Chondrocyte (in vitro differentiated cells): ENCODE data around the gene TRIM17. TPM values are rescaled to one million over a fixed set of nuclear protein-coding genes. Genes with fewer than 3 reads are reported as not detected.

Source experiments
- DNase-seq: peaks from one replicate; pipeline ENCODE4 v3.0.0; 2021; ENCODE audit warnings: mixed read lengths, low spot score
- H3K27ac Mint-ChIP-seq: one replicate; pipeline ENCODE4 v1.8.0; 2021; ENCODE audit warnings: mild to moderate bottlenecking, moderate library complexity, mixed read lengths; ENCODE audit not compliant: unreplicated experiment
- H3K27me3 Mint-ChIP-seq: 2 replicates; pipeline ENCODE4 v1.8.0; 2021; ENCODE audit warnings: low read depth, mixed read lengths
- H3K36me3 Mint-ChIP-seq: 2 replicates; pipeline ENCODE4 v1.8.0; 2021; ENCODE audit warnings: low read depth, mixed read lengths
- H3K4me1 Mint-ChIP-seq: 2 replicates; pipeline ENCODE4 v1.8.0; 2021; ENCODE audit warnings: low read depth, mild to moderate bottlenecking, mixed read lengths
- H3K4me3 Mint-ChIP-seq: one replicate; pipeline ENCODE4 v1.8.0; 2021; ENCODE audit warnings: mild to moderate bottlenecking, moderate library complexity, mixed read lengths; ENCODE audit not compliant: unreplicated experiment
- H3K9me3 Mint-ChIP-seq: 2 replicates; pipeline ENCODE4 v1.8.0; 2021; ENCODE audit warnings: low read depth, mixed read lengths
- total RNA-seq: library from RNA; stranded (reverse); gene quantifications from 3 replicates; pipeline ENCODE4 v1.2.1, GENCODE V29; 2021
- TF ChIP-seq, protein P1 (sequence below): fragments of 200-600 bp; sonication (generic); IDR thresholded peaks from 2 replicates; pipeline ENCODE4 v1.5.0; 2021; ENCODE audit warnings: antibody characterized with exemption, mild to moderate bottlenecking, moderate library complexity

The TRIM17 gene
- total RNA-seq, 1 donor from 2014 or later, result 0.35 TPM

DNA sequence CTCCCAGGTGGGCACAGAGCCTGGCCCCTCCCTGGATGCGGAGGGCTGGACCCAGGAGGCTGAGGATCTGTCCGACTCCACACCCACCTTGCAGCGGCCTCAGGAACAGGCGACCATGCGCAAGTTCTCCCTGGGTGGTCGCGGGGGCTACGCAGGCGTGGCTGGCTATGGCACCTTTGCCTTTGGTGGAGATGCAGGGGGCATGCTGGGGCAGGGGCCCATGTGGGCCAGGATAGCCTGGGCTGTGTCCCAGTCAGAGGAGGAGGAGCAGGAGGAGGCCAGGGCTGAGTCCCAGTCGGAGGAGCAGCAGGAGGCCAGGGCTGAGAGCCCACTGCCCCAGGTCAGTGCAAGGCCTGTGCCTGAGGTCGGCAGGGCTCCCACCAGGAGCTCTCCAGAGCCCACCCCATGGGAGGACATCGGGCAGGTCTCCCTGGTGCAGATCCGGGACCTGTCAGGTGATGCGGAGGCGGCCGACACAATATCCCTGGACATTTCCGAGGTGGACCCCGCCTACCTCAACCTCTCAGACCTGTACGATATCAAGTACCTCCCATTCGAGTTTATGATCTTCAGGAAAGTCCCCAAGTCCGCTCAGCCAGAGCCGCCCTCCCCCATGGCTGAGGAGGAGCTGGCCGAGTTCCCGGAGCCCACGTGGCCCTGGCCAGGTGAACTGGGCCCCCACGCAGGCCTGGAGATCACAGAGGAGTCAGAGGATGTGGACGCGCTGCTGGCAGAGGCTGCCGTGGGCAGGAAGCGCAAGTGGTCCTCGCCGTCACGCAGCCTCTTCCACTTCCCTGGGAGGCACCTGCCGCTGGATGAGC lies 44.3 kb downstream of the TRIM17 start:
- TF ChIP-seq, protein P1, sequence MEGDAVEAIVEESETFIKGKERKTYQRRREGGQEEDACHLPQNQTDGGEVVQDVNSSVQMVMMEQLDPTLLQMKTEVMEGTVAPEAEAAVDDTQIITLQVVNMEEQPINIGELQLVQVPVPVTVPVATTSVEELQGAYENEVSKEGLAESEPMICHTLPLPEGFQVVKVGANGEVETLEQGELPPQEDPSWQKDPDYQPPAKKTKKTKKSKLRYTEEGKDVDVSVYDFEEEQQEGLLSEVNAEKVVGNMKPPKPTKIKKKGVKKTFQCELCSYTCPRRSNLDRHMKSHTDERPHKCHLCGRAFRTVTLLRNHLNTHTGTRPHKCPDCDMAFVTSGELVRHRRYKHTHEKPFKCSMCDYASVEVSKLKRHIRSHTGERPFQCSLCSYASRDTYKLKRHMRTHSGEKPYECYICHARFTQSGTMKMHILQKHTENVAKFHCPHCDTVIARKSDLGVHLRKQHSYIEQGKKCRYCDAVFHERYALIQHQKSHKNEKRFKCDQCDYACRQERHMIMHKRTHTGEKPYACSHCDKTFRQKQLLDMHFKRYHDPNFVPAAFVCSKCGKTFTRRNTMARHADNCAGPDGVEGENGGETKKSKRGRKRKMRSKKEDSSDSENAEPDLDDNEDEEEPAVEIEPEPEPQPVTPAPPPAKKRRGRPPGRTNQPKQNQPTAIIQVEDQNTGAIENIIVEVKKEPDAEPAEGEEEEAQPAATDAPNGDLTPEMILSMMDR, result no peak
- Mint-ChIP-seq H3K36me3 (no peaks in the 10 kb centered on the region), H3K27me3 (no peaks in the 10 kb centered on the region), H3K4me3 (no peak overlapping the region), H3K4me1 (no peaks in the 10 kb centered on the region), H3K9me3 (no peaks in the 10 kb centered on the region), H3K27ac (no peak overlapping the region)
- peak; percentile 91 for DNase-seq

DNA sequence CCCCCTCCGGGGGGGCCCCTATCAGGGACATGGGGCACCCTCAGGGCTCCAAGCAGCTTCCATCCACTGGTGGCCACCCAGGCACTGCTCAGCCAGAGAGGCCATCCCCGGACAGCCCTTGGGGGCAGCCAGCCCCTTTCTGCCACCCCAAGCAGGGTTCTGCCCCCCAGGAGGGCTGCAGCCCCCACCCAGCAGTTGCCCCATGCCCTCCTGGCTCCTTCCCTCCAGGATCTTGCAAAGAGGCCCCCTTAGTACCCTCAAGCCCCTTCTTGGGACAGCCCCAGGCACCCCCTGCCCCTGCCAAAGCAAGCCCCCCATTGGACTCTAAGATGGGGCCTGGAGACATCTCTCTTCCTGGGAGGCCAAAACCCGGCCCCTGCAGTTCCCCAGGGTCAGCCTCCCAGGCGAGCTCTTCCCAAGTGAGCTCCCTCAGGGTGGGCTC lies 44.9 kb downstream of the TRIM17 start:
- no peak for DNase-seq
- TF ChIP-seq, protein P1, result no peak
- Mint-ChIP-seq H3K36me3 (no peaks in the 10 kb centered on the region), H3K4me1 (no peaks in the 10 kb centered on the region), H3K9me3 (no peaks in the 10 kb centered on the region), H3K27me3 (no peaks in the 10 kb centered on the region), H3K4me3 (no peak overlapping the region), H3K27ac (no peak overlapping the region)

DNA sequence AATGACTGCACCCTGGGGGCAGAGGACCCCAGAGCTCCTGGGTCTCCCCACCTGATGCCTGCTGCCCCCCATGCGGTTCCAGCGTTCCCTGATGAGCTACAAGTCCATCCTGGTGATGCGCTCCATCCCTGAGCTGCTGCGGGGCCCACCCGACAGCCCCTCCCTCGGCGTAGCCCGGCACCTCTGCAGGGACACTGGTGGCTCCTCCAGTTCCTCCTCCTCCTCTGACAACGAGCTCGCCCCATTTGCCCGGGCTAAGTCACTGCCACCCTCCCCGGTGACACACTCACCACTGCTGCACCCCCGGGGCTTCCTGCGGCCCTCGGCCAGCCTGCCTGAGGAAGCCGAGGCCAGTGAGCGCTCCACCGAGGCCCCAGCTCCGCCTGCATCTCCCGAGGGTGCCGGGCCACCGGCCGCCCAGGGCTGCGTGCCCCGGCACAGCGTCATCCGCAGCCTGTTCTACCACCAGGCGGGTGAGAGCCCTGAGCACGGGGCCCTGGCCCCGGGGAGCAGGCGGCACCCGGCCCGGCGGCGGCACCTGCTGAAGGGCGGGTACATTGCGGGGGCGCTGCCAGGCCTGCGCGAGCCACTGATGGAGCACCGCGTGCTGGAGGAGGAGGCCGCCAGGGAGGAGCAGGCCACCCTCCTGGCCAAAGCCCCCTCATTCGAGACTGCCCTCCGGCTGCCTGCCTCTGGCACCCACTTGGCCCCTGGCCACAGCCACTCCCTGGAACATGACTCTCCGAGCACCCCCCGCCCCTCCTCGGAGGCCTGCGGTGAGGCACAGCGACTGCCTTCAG lies 45.5 kb downstream of the TRIM17 start:
- TF ChIP-seq, protein P1, result no peak
- peak; percentile 90 for DNase-seq
- Mint-ChIP-seq H3K27me3 (no peaks in the 10 kb centered on the region), H3K27ac (no peak overlapping the region), H3K4me3 (no peak overlapping the region), H3K36me3 (no peaks in the 10 kb centered on the region), H3K4me1 (no peaks in the 10 kb centered on the region), H3K9me3 (no peaks in the 10 kb centered on the region)

DNA sequence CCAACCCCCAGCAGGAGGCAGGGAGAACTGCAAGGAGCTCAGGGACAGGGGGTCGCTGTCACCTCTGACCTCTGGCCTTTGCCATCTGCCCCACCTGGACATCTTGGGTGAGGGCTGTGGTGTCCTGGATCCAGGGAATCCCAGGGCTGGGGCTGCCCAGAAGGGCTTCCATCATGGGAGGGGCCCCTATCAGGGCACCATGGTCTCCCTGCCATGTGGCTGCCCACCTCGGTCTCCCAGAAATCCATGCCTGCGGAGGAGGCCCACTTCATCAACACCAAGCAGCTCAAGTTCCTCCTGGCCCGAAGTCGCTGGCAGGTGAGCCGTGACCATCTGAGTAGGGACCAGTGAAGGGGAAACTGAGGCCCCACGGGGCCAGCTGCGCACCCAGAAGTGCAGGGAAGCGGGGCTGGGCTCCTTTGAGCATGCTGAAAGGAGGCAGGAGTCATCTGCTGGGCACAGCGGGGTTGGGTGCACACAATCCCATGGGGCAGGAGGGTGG lies 46.2 kb downstream of the TRIM17 start:
- Mint-ChIP-seq H3K4me3 (no peak overlapping the region), H3K36me3 (no peaks in the 10 kb centered on the region), H3K27me3 (no peaks in the 10 kb centered on the region), H3K27ac (no peak overlapping the region), H3K4me1 (no peaks in the 10 kb centered on the region), H3K9me3 (no peaks in the 10 kb centered on the region)
- DNase-seq, result peak; percentile 64
- TF ChIP-seq, protein P1, result no peak
